ENCODE measurements around the gene TMEM200C.
"Not testable (repeated sequence)": the region's sequence is repeated elsewhere in the genome, so short reads cannot be mapped to it uniquely, and the experiment has no call there.

The TMEM200C gene

GRCh38 chr18:5892823-5893431, 2.4 kb downstream of the TMEM200C start:
- DNase-seq (ENCODE audit: low read depth, low spot score), result no peak

- no peak for DNase-seq (ENCODE audit: low read depth, low spot score)
Observed at GRCh38 chr18:5891854-5892215, 3.5 kb downstream of the TMEM200C start.

- no peak for DNase-seq (ENCODE audit: low read depth, low spot score)
Observed at GRCh38 chr18:5891184-5891853, 4.0 kb downstream of the TMEM200C start.

- DNase-seq (ENCODE audit: low read depth, low spot score), result no peak
Observed at GRCh38 chr18:5890331-5891183, 4.8 kb downstream of the TMEM200C start.

GRCh38 chr18:5885361-5885760, 10.0 kb downstream of the TMEM200C start:
- DNase-seq (ENCODE audit: low read depth, low spot score), result no peak

- DNase-seq (ENCODE audit: low read depth, low spot score), result no peak
Observed at GRCh38 chr18:5884375-5884774, 10.9 kb downstream of the TMEM200C start.

GRCh38 chr18:5879479-5879882, 15.8 kb downstream of the TMEM200C start:
- DNase-seq (ENCODE audit: low read depth, low spot score), result no peak

GRCh38 chr18:5876891-5877290, 18.4 kb downstream of the TMEM200C start:
- no peak for DNase-seq (ENCODE audit: low read depth, low spot score)

- DNase-seq (ENCODE audit: low read depth, low spot score), result no peak
Observed at GRCh38 chr18:5874336-5874735, 21.0 kb downstream of the TMEM200C start.

GRCh38 chr18:5872886-5873285, 22.4 kb downstream of the TMEM200C start:
- DNase-seq (ENCODE audit: low read depth, low spot score), result no peak

- no peak for DNase-seq (ENCODE audit: low read depth, low spot score)
Observed at GRCh38 chr18:5871426-5871825, 23.9 kb downstream of the TMEM200C start.

- peak; percentile 56 for DNase-seq (ENCODE audit: low read depth, low spot score)
Observed at GRCh38 chr18:5868218-5868854, 27.0 kb downstream of the TMEM200C start.

GRCh38 chr18:5865521-5865920, 29.8 kb downstream of the TMEM200C start:
- no peak for DNase-seq (ENCODE audit: low read depth, low spot score)

GRCh38 chr18:5862127-5862526, 33.2 kb downstream of the TMEM200C start:
- DNase-seq (ENCODE audit: low read depth, low spot score), result not testable (repeated sequence)

GRCh38 chr18:5857180-5857579, 38.1 kb downstream of the TMEM200C start:
- DNase-seq (ENCODE audit: low read depth, low spot score), result no peak

GRCh38 chr18:5853253-5853652, 42.1 kb downstream of the TMEM200C start:
- DNase-seq (ENCODE audit: low read depth, low spot score), result no peak

- no peak for DNase-seq (ENCODE audit: low read depth, low spot score)
Observed at GRCh38 chr18:5851998-5852397, 43.3 kb downstream of the TMEM200C start.

GRCh38 chr18:5842653-5843052, 52.7 kb downstream of the TMEM200C start:
- DNase-seq (ENCODE audit: low read depth, low spot score), result no peak

- no peak for DNase-seq (ENCODE audit: low read depth, low spot score)
Observed at GRCh38 chr18:5841518-5841917, 53.8 kb downstream of the TMEM200C start.

- DNase-seq (ENCODE audit: low read depth, low spot score), result no peak
Observed at GRCh38 chr18:5840547-5840946, 54.8 kb downstream of the TMEM200C start.

- no peak for DNase-seq (ENCODE audit: low read depth, low spot score)
Observed at GRCh38 chr18:5840025-5840424, 55.3 kb downstream of the TMEM200C start.

- no peak for DNase-seq (ENCODE audit: low read depth, low spot score)
Observed at GRCh38 chr18:5839102-5839501, 56.2 kb downstream of the TMEM200C start.
